OCI-LY3 (cell line): ENCODE data around the gene XAGE3.

Source experiments
- EZH2phosphoT487 ChIP-seq: fragments of 200-600 bp; shearing (Covaris generic); IDR thresholded peaks from 2 replicates; pipeline ENCODE4 v1.6.1; 2018; ENCODE audit warnings: antibody characterized with exemption, mixed run types, low read depth
- TF ChIP-seq, protein P1 (sequence below): fragments of 200-600, 300-600 bp; sonication (generic); IDR thresholded peaks from 2 replicates; pipeline ENCODE4 v1.5.1; 2014; ENCODE audit warnings: antibody characterized with exemption, low read length, low read depth

- no peak for TF ChIP-seq EZH2phosphoT487
- TF ChIP-seq, protein P1, sequence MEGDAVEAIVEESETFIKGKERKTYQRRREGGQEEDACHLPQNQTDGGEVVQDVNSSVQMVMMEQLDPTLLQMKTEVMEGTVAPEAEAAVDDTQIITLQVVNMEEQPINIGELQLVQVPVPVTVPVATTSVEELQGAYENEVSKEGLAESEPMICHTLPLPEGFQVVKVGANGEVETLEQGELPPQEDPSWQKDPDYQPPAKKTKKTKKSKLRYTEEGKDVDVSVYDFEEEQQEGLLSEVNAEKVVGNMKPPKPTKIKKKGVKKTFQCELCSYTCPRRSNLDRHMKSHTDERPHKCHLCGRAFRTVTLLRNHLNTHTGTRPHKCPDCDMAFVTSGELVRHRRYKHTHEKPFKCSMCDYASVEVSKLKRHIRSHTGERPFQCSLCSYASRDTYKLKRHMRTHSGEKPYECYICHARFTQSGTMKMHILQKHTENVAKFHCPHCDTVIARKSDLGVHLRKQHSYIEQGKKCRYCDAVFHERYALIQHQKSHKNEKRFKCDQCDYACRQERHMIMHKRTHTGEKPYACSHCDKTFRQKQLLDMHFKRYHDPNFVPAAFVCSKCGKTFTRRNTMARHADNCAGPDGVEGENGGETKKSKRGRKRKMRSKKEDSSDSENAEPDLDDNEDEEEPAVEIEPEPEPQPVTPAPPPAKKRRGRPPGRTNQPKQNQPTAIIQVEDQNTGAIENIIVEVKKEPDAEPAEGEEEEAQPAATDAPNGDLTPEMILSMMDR: no peak
These were observed at the start of gene XAGE3 for GRCh38 chrX:52867610-52868348.
